BE2C (cell line): Measurements from ENCODE around the gene HDAC4.

Experiments
- DNase-seq: peaks from one replicate; pipeline ENCODE4 v3.0.0-alpha.2; 2020
- H3K27me3 ChIP-seq: fragments of 250-450 bp; sonication (Bioruptor Pico); 2 replicates; pipeline ENCODE4 v1.5.1; 2020; ENCODE audit warnings: mild to moderate bottlenecking
- H3K36me3 ChIP-seq: fragments of 250-450 bp; sonication (Bioruptor Pico); 2 replicates; pipeline ENCODE4 v1.5.1; 2020; ENCODE audit warnings: mild to moderate bottlenecking
- H3K4me1 ChIP-seq: fragments of 250-450 bp; sonication (Bioruptor Pico); 2 replicates; pipeline ENCODE4 v1.5.1; 2020
- H3K4me3 ChIP-seq: 2 replicates; pipeline ENCODE4 v1.5.1; 2011; ENCODE audit warnings: low read depth, low read length
- H3K9me3 ChIP-seq: fragments of 250-450 bp; sonication (Bioruptor Pico); 2 replicates; pipeline ENCODE4 v1.5.1; 2020
- TF ChIP-seq, protein P1 (sequence below): IDR thresholded peaks from 2 replicates; pipeline ENCODE4 v1.5.1; 2012; ENCODE audit warnings: mild to moderate bottlenecking, low read depth, low read length

The HDAC4 gene

DNA sequence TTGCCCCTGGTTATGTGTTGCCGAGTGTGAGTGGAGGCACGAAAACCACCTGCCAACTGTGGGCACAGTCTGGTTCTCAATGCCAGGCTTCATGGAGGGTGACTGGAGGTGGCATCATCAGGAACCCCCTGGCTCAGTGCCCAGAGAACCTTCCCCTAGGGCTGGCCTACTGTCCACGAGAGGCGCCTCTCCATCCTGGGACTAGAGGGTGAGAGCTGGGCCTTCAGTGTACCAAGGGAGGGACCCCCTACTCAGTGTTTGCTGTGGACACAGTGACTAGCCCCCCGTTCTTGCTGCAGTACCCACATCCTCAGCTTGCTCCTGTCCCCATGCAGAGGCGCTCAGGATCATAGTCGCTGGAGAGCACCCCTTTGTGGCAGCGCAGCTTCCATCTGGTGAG, 202.6 kb downstream of the HDAC4 start:
- no peak overlapping the region for H3K4me3 ChIP-seq
- DNase-seq, result no peak
- H3K4me1 ChIP-seq, result no peaks in the 10 kb centered on the region
- H3K36me3 ChIP-seq, result peaks cover 8% of the 10 kb centered on the region
- H3K27me3 ChIP-seq, result no peaks in the 10 kb centered on the region
- TF ChIP-seq, protein P1, sequence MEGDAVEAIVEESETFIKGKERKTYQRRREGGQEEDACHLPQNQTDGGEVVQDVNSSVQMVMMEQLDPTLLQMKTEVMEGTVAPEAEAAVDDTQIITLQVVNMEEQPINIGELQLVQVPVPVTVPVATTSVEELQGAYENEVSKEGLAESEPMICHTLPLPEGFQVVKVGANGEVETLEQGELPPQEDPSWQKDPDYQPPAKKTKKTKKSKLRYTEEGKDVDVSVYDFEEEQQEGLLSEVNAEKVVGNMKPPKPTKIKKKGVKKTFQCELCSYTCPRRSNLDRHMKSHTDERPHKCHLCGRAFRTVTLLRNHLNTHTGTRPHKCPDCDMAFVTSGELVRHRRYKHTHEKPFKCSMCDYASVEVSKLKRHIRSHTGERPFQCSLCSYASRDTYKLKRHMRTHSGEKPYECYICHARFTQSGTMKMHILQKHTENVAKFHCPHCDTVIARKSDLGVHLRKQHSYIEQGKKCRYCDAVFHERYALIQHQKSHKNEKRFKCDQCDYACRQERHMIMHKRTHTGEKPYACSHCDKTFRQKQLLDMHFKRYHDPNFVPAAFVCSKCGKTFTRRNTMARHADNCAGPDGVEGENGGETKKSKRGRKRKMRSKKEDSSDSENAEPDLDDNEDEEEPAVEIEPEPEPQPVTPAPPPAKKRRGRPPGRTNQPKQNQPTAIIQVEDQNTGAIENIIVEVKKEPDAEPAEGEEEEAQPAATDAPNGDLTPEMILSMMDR, result no peak
- no peaks in the 10 kb centered on the region for H3K9me3 ChIP-seq

DNA sequence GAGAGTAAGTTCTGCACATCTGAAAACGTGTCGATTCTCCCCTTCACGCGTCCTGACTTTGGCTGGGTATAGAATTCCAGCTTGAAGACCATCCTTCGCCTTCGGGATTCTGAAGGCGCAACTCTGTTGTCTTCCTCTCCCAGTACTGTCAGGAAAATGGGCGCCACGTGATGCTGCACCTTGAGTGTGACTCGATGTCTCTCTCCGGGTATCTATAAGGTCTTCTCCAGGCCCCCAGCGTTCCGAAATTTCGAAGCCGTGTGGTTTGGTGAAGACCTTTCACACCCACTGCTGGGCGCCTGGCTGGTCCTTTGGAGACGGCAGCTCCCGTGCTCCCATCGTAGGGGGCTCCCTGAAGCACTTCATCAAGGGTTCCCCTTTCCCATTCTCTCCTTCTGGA, 203.7 kb downstream of the HDAC4 start:
- Histone ChIP-seq H3K36me3 (peaks cover 8% of the 10 kb centered on the region), H3K27me3 (no peaks in the 10 kb centered on the region), H3K9me3 (no peaks in the 10 kb centered on the region), H3K4me1 (no peaks in the 10 kb centered on the region), H3K4me3 (no peak overlapping the region)
- no peak for DNase-seq
- TF ChIP-seq, protein P1, result no peak

DNA sequence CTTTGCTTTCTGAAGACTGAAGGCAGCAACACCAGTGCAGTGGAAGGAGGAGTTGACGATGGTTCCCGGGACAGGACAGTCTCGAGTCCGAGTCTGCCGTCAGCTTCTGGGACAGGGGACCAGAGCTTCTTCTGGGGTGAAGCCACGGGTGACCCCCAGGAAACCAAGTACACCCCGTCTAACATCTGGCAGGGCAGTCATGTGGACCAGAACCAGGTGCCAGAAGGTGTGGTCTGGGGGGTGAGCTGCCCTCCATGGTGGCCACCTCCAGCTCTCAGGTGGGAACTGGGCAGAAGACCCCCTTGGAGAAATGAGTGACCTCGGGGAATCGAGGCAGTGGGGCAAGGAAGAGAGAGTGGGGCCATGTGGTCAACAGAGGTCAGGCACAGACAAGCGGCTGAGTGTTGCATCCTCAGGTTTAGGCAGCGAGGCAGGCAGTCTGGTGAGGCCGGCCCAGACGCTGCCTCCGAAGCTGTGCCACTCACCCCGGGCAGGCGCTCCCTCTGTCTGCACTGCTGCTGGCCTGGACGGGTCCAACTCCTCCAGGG, 204.3 kb downstream of the HDAC4 start:
- TF ChIP-seq, protein P1, result no peak
- H3K9me3 ChIP-seq, result no peaks in the 10 kb centered on the region
- DNase-seq, result no peak
- H3K4me3 ChIP-seq, result no peak overlapping the region
- no peaks in the 10 kb centered on the region for H3K4me1 ChIP-seq
- no peaks in the 10 kb centered on the region for H3K27me3 ChIP-seq
- H3K36me3 ChIP-seq, result peaks cover 8% of the 10 kb centered on the region

DNA sequence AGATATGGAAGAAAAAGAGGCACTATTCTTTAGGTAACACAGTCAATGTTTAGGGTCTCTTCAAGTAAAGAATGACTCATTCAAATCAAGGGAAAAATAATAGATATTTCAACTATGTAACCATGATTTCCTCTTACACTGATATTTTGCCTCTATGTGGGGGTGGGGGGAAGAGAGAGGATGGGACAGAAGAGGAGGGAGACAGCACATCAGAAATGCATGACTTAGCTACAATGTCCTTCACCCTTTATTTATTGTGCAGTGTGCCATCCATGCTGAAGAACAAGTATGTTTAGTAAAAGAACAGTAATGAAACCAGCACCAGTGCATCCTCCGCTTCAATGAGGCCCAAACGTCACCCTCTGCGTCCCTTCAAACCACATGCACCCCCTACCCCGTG, 204.8 kb downstream of the HDAC4 start:
- TF ChIP-seq, protein P1, result no peak
- Histone ChIP-seq H3K27me3 (no peaks in the 10 kb centered on the region), H3K4me3 (no peak overlapping the region), H3K4me1 (no peaks in the 10 kb centered on the region), H3K9me3 (no peaks in the 10 kb centered on the region), H3K36me3 (peaks cover 8% of the 10 kb centered on the region)
- DNase-seq, result no peak

DNA sequence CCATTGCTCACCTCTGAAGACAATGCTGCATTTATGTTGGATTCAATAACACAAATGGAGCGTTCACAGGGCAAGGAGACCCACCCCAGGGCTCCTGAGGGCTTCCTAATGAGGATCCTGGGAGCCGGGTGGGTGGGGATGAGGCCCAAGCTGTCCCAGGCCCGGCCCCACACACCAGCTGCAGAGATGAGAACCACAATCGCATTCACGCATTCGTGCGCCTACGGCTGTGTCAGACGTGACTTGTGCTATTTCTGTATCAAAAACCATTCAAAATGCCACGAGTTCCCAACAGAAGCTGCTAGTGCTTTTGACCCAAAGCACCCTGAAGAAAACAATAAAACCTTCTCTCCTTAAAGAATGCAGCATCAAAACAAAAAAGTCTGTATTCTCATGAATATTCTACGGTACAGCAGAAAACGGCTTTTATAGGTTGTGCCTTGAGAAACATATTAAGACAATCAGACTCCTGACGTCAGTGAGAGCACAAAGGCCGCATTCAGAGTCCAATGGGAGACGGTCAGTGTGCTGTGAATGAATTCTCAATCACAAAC, 205.4 kb downstream of the HDAC4 start:
- no peaks in the 10 kb centered on the region for H3K27me3 ChIP-seq
- H3K9me3 ChIP-seq, result no peaks in the 10 kb centered on the region

DNA sequence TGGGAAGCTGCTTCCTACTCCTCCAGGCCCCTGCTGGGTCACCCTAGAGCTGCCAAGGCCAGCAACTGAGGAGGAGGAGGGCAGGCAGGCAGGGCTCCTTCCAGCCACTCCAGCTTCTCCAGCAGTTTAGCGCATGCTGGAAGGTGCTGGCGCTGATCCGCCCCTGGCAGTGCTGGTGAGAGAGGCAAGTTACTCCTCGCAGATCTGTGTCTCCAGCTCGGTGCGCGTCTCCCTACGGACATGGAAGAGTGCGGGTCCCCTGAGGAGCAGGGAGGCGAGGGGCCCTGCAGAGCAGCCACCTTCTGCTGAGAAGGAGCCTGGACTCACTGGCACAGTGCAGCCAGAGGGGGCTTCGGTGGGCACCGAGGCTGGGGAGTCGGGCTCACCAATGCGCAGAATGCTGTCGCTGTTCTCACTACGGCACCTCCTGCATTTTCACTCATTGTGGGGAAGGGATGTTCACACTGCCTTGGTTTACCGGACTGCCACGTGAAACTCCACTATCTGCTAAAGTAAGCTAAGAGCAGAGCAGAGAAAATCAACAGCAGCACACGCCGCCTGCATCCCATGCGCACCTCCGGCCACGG, 206.0 kb downstream of the HDAC4 start:
- H3K4me1 ChIP-seq, result no peaks in the 10 kb centered on the region
- TF ChIP-seq, protein P1, result no peak
- H3K9me3 ChIP-seq, result no peaks in the 10 kb centered on the region
- H3K4me3 ChIP-seq, result no peak overlapping the region
- H3K36me3 ChIP-seq, result peaks cover 8% of the 10 kb centered on the region
- no peaks in the 10 kb centered on the region for H3K27me3 ChIP-seq
- DNase-seq, result no peak

More for the DNA sequence above, 205.4 kb downstream of the HDAC4 start:
- Histone ChIP-seq H3K36me3 (peaks cover 8% of the 10 kb centered on the region), H3K4me3 (no peak overlapping the region), H3K4me1 (no peaks in the 10 kb centered on the region)
- TF ChIP-seq, protein P1, result no peak
- no peak for DNase-seq
